HEK293T (cell line): ENCODE measurements around the gene MRPL12.

Source experiments
- CTBP1 ChIP-seq: fragments of 450-650 bp; IDR thresholded peaks from 2 replicates; pipeline ENCODE4 v1.6.1; 2016; ENCODE audit warnings: borderline replicate concordance
- FOXA1 ChIP-seq: fragments of 450-650 bp; IDR thresholded peaks from 2 replicates; pipeline ENCODE4 v1.6.1; 2016; ENCODE audit warnings: mild to moderate bottlenecking
- FOXK2 ChIP-seq: fragments of 450-650 bp; IDR thresholded peaks from 2 replicates; pipeline ENCODE4 v1.6.1; 2016; ENCODE audit warnings: mild to moderate bottlenecking
- FOXM1 ChIP-seq: fragments of 450-650 bp; IDR thresholded peaks from 2 replicates; pipeline ENCODE4 v1.6.1; 2017; ENCODE audit warnings: mild to moderate bottlenecking, borderline replicate concordance
- L3MBTL2 ChIP-seq: fragments of 450-650 bp; conservative IDR thresholded peaks from 2 replicates; pipeline ENCODE4 v1.6.1; 2016; ENCODE audit warnings: mild to moderate bottlenecking
- LEF1 ChIP-seq: fragments of 450-650 bp; IDR thresholded peaks from 2 replicates; pipeline ENCODE4 v1.6.1; 2017; ENCODE audit warnings: mild to moderate bottlenecking, borderline replicate concordance
- NFRKB ChIP-seq: fragments of 450-650 bp; IDR thresholded peaks from 2 replicates; pipeline ENCODE4 v1.6.1; 2016; ENCODE audit warnings: mild to moderate bottlenecking, moderate library complexity
- SP1 ChIP-seq: fragments of 450-650 bp; IDR thresholded peaks from 2 replicates; pipeline ENCODE4 v1.6.1; 2017
- ZNF384 ChIP-seq: fragments of 450-650 bp; IDR thresholded peaks from 2 replicates; pipeline ENCODE4 v1.6.1; 2016

- TF ChIP-seq FOXA1 (no peak), SP1 (no peak), LEF1 (no peak), FOXK2 (no peak), NFRKB (no peak), FOXM1 (no peak), ZNF384 (no peak), L3MBTL2 (no peak), CTBP1 (no peak)
These were observed 12.1 kb downstream of the MRPL12 start for GRCh38 chr17:81715107-81715871.
